HepG2 (cell line): ENCODE results near the gene TXNRD1. TPM values are rescaled to one million over a fixed set of nuclear protein-coding genes. Genes with fewer than 3 reads are reported as not detected.
A peak's percentile ranks its signal among the peaks of the same experiment; 100 is the strongest.

Experiments
- ATAC-seq: fragments of 200-7000 bp; cut with Tn5 transposase; 3 replicates; pipeline ENCODE4 v1.9.1; 2020; ENCODE audit warnings: mild to moderate bottlenecking, moderate library complexity
- BruUV-seq: library from RNA; stranded (reverse); fragments of 400-500 nt; replicated peaks from 2 replicates; lab custom pipeline; 2021; lab: Mats Ljungman, UMichigan
- CTCF ChIA-PET: fragments of 300-600 bp; formaldehyde crosslinking; extraction: SDS; loops from one replicate; lab custom pipeline; 2021; ENCODE audit warnings: low total read pairs, inconsistent platforms, low intra/inter-chr PET ratio; lab: Yijun Ruan, JAX
- POLR2A ChIA-PET: fragments of 350-600 bp; sonication (Branson Sonifier 250); formaldehyde crosslinking; loops from one replicate; lab custom pipeline; 2020; ENCODE audit warnings: antibody characterized with exemption, inconsistent platforms; lab: Yijun Ruan, JAX
- DNase-seq: peaks from one replicate; pipeline ENCODE4 v3.0.0-alpha.2; 2015; ENCODE audit warnings: low spot score
- FAIRE-seq: peaks from 3 replicates; lab custom pipeline; 2011; peaks lifted over from hg19 to GRCh38; lab: Jason Lieb, UNC
- H2AFZ ChIP-seq: one replicate; pipeline ENCODE4 v1.6.1; 2011; ENCODE audit warnings: low read length, inconsistent platforms
- H3K27ac ChIP-seq: fragments of 300-600 bp; 3 replicates; pipeline ENCODE4 v1.8.0; 2011; ENCODE audit warnings: mixed run types, mild to moderate bottlenecking, mixed read lengths, low read length, inconsistent platforms; ENCODE audit not compliant: insufficient read depth; ENCODE audit errors: extremely low read length
- H3K27me3 ChIP-seq, 2 experiments: fragments of 200-600 bp in 1 of 2; 2 replicates in 1 of 2; 3 replicates in 1 of 2; pipeline versions ENCODE4 v1.6.0 to v1.8.0; 2011; ENCODE audit warnings: low read length in 2 of 2, mild to moderate bottlenecking in 2 of 2, moderate library complexity in 2 of 2, inconsistent platforms in 1 of 2; ENCODE audit not compliant: insufficient read depth in 2 of 2, control insufficient read depth in 1 of 2
- H3K36me3 ChIP-seq, 2 experiments: fragments of 200-600 bp in 1 of 2; replicated peaks in 1 of 2; 2 replicates in 1 of 2; 3 replicates in 1 of 2; pipeline versions ENCODE4 v1.5.1 to v1.8.0; 2011; ENCODE audit warnings: low read length in 2 of 2, inconsistent platforms in 1 of 2; ENCODE audit not compliant: insufficient read depth in 2 of 2, control insufficient read depth in 1 of 2
- H3K4me1 ChIP-seq: 2 replicates; pipeline ENCODE4 v1.5.1; 2012; ENCODE audit warnings: low read length, inconsistent platforms; ENCODE audit not compliant: insufficient read depth
- H3K4me2 ChIP-seq: 2 replicates; pipeline ENCODE4 v1.6.0; 2011; ENCODE audit warnings: low read depth, low read length, inconsistent platforms
- H3K4me3 ChIP-seq, 3 experiments: fragments of 200-600 bp in 1 of 3; sonication (generic), shearing (Covaris generic) in 1 of 3; replicated peaks in 1 of 3; 2 replicates each; pipeline ENCODE4 v1.5.1; 2011 to 2016; ENCODE audit warnings: low read length in 3 of 3, inconsistent platforms in 2 of 3, low read depth in 2 of 3, mild to moderate bottlenecking in 2 of 3, control low read depth in 1 of 3, mixed read lengths in 1 of 3; ENCODE audit not compliant: insufficient read depth in 1 of 3
- H3K79me2 ChIP-seq: one replicate; pipeline ENCODE4 v1.6.1; 2011; ENCODE audit warnings: low read length, inconsistent platforms; ENCODE audit not compliant: insufficient read depth
- H3K9ac ChIP-seq: 2 replicates; pipeline ENCODE4 v1.6.0; 2011; ENCODE audit warnings: mild to moderate bottlenecking, low read depth, low read length, inconsistent platforms; ENCODE audit not compliant: insufficient read depth
- H3K9me3 ChIP-seq: 2 replicates; pipeline ENCODE4 v1.5.1; 2012; ENCODE audit warnings: mild to moderate bottlenecking, low read length
- H4K20me1 ChIP-seq: 2 replicates; pipeline ENCODE4 v1.6.0; 2011; ENCODE audit warnings: inconsistent platforms, mild to moderate bottlenecking, low read length, moderate library complexity; ENCODE audit not compliant: insufficient read depth
- ASH2L ChIP-seq: fragments of 300-600, 200-600 bp; sonication (generic); IDR thresholded peaks from 2 replicates; pipeline ENCODE4 v1.7.0; 2017; ENCODE audit warnings: low read depth, mild to moderate bottlenecking, moderate library complexity, mixed read lengths, low read length; ENCODE audit not compliant: insufficient read length
- ESRRA ChIP-seq: sonication (generic); formaldehyde crosslinking; IDR thresholded peaks from 2 replicates; pipeline ENCODE4 v1.5.1; 2020; ENCODE audit warnings: mild to moderate bottlenecking, low read depth, missing genetic modification reagents
- PLRG1 ChIP-seq: fragments of 450-650 bp; conservative IDR thresholded peaks from 2 replicates; pipeline ENCODE4 v1.6.1; 2016
- RAD21 ChIP-seq: fragments of 450-650 bp; formaldehyde crosslinking; IDR thresholded peaks from 2 replicates; pipeline ENCODE4 v1.5.0; 2020; ENCODE audit warnings: mild to moderate bottlenecking
- RFX5 ChIP-seq: IDR thresholded peaks from 2 replicates; pipeline ENCODE4 v1.6.1; 2011; ENCODE audit warnings: low read depth, low read length, improper control_type of control experiment
- SMC3 ChIP-seq: IDR thresholded peaks from 2 replicates; pipeline ENCODE4 v1.6.1; 2011; ENCODE audit warnings: low read length, improper control_type of control experiment
- STAG1 ChIP-seq: sonication (generic); formaldehyde crosslinking; IDR thresholded peaks from 2 replicates; pipeline ENCODE4 v1.4.0; 2020; ENCODE audit warnings: missing genetic modification reagents
- TBP ChIP-seq: sonication (generic); formaldehyde crosslinking; IDR thresholded peaks from 2 replicates; pipeline ENCODE4 v1.5.0; 2020; ENCODE audit warnings: missing genetic modification reagents
- ZMAT3 ChIP-seq: sonication (generic); formaldehyde crosslinking; conservative IDR thresholded peaks from 2 replicates; pipeline ENCODE4 v1.7.0; 2021; ENCODE audit warnings: missing genetic modification reagents
- ZNF558 ChIP-seq: sonication (generic); formaldehyde crosslinking; IDR thresholded peaks from 2 replicates; pipeline ENCODE4 v1.9.0; 2022; ENCODE audit warnings: mild to moderate bottlenecking, missing genetic modification reagents, borderline replicate concordance
- ZNF605 ChIP-seq: sonication (generic); formaldehyde crosslinking; IDR thresholded peaks from 2 replicates; pipeline ENCODE4 v1.8.0; 2022; ENCODE audit warnings: mild to moderate bottlenecking, missing genetic modification reagents
- ZSCAN9 ChIP-seq: IDR thresholded peaks from 2 replicates; pipeline ENCODE4 v1.6.1; 2016; ENCODE audit warnings: borderline replicate concordance
- WGBS: methylation state at CpG from one replicate; pipeline ENCODE4 v1.1.6; 2017; ENCODE audit warnings: low lambda C conversion rate; 5-methylcytosine and 5-hydroxymethylcytosine counted together
- in situ Hi-C: cut with HindIII; loops from 2 replicates; pipeline ENCODE4 v1.10.0; 2017; ENCODE audit warnings: low pct_unique_long_range_greater_than_20kb; ENCODE audit not compliant: extremely low pct_ligation_motif_present
- intact Hi-C: fragments of 100-400 bp; cut with micrococcal nuclease; formaldehyde crosslinking; loops from one replicate; pipeline ENCODE4 v1.10.0; 2022; ENCODE audit not compliant: unreplicated experiment
- polyA plus RNA-seq, 8 experiments: library from polyadenylated mRNA; depleted of rRNA in 3 of 8; stranded (reverse) in 7 of 8; unstranded in 1 of 8; fragments of >200 nt; fragmentation: Illumina TruSeq in 4 of 8; extraction: Trizol in 4 of 8; gene quantifications; 2 replicates each; pipeline versions ENCODE4 v1.2.1 to v1.2.3, GENCODE V29; 2011 to 2016; ENCODE audit warnings: low read depth in 4 of 8, missing spikeins in 1 of 8, mixed read lengths in 1 of 8; ENCODE audit not compliant: insufficient read depth in 1 of 8
- total RNA-seq, 5 experiments: library from RNA; depleted of rRNA; stranded (reverse); fragments of >200 nt; fragmentation: Illumina TruSeq; extraction: Trizol; gene quantifications; 2 replicates each; pipeline ENCODE4 v1.2.3, GENCODE V29; 2016; ENCODE audit warnings: low read depth in 1 of 5
- TF ChIP-seq, protein P1 (sequence below): sonication (generic); formaldehyde crosslinking; IDR thresholded peaks from 2 replicates; pipeline ENCODE4 v1.4.0; 2020; ENCODE audit warnings: missing genetic modification reagents
- TF ChIP-seq, protein P2 (sequence below): sonication (generic); formaldehyde crosslinking; IDR thresholded peaks from 2 replicates; pipeline ENCODE4 v1.5.0; 2020; ENCODE audit warnings: mild to moderate bottlenecking, missing genetic modification reagents, moderate library complexity

TXNRD1 gene
- total and polyA plus RNA-seq, 2 of the 13 experiments (the other 11 are each of a cell fraction or from before 2014, with no cell fraction given) = 54.0 to 190 TPM

DNA sequence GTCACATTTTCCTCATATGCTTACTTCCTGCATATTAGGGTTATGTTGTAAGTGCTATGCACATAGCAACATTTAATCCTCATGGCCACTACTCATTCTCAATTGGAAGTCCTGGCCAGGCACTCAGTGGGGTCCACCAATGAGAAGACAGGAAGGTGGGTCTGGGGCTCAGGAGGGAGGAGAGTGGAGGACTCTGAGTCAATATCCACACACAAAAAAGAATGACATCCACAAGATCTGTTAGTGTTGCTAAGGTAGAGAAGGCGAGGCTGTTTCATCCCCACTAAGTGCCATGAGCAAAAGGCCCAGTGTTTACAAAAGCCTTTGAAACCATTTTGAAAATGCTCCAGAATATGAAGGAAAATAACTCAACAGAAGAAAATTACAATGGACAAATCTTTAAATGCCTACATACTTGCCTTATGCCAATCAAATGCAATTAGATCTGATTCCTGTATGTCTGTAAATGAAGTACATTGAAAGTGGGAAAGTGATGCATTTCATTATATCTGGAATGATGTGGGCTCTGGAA, 141.9 kb downstream of the TXNRD1 start:
- no TSS peak for BruUV-seq
- Histone ChIP-seq H3K79me2 (no peaks in the 10 kb centered on the region), H4K20me1 (peaks cover 6% of the 10 kb centered on the region; the same call in 1 of the 2 replicates), H3K4me2 (no peak overlapping the region), H3K27me3 (no peaks in the 10 kb centered on the region), H3K9me3 (no peaks in the 10 kb centered on the region), H3K9ac (no peak overlapping the region), H2AFZ (no peak overlapping the region), H3K4me1 (no peaks in the 10 kb centered on the region), H3K4me3 (no peak overlapping the region), H3K36me3 (peaks cover 0 to 4% of the 10 kb centered on the region in 2 experiments; a peak in 1 of 5 replicates), H3K27ac (no peak overlapping the region)
- in situ Hi-C loops (loop anchor here (5.0 kb wide), 1 partner anchor 155 kb away; no protein-coding TSS in a partner anchor), intact Hi-C loops (no loop called here)
- POLR2A ChIA-PET = no interaction called here
- no peak for TF ChIP-seq ESRRA
- no peak for TF ChIP-seq ASH2L
- TF ChIP-seq RFX5 = peak; percentile 68
- CTCF ChIA-PET = interaction anchor here (3.1 kb wide), 1 partner anchor 156 kb away, joined by 29 read pairs; no protein-coding TSS in a partner anchor
- DNase-seq (no peak), FAIRE-seq (no peak), ATAC-seq (peak; percentile 13; the same call in 2 of the 3 replicates)
- 96% methylated on average over 1 of the region's 1 CpG for WGBS

DNA sequence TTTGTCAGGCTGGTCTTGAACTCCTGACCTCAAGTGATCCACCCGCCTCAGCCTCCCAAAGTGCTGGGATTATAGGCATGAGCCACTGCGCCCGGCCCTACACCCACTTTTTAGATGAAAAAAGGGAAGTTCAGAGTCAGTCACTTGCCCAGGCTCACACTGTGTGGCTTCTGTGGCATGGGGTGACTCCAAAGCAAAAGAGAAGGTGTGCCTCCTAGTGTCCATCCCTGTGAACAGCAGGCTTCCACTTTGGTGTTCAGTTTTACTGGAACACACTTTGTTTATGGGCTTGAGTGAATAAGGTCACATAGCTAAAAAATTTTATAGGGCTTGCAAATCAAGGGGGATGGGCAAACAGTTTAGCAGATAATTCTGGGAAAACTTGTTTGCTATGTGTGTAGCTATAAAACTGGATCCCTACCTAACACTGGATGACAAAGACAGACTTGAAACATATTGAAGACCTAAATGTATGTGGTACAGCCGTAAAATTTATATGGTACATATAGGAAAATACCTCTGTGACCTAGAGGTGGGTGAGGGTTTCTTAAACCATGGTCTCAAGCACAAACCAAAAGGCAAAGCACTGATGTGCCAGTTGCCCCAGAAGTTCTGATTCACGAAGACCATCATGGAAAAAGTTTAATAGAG, 142.9 kb downstream of the TXNRD1 start:
- no peaks in the 10 kb centered on the region for H3K36me3 ChIP-seq
- no peaks in the 10 kb centered on the region for H3K79me2 ChIP-seq
- BruUV-seq = no TSS peak
- 65% methylated on average over 5 of the region's 5 CpGs for WGBS
- DNase-seq = peak; percentile 41
- peaks cover 6% of the 10 kb centered on the region; the same call in 1 of the 2 replicates for H4K20me1 ChIP-seq
- CTCF ChIA-PET = interaction anchor here (3.1 kb wide), 1 partner anchor 157 kb away, joined by 29 read pairs; no protein-coding TSS in a partner anchor
- peak; percentile 63 for ATAC-seq
- H3K9ac ChIP-seq = no peak overlapping the region
- H2AFZ ChIP-seq = no peak overlapping the region
- POLR2A ChIA-PET = no interaction called here
- no peak overlapping the region for H3K4me2 ChIP-seq
- H3K4me1 ChIP-seq = no peaks in the 10 kb centered on the region
- intact Hi-C loops (loop anchor here (1.0 kb wide), 2 partner anchors 141 to 157 kb away; no protein-coding TSS in a partner anchor), in situ Hi-C loops (loop anchor here (5.0 kb wide), 1 partner anchor 156 kb away; no protein-coding TSS in a partner anchor)
- no peaks in the 10 kb centered on the region for H3K9me3 ChIP-seq
- no peak overlapping the region for H3K4me3 ChIP-seq
- TF ChIP-seq PLRG1 (no peak), ZNF605 (no peak), ZMAT3 (no peak), TBP (CRISPR knock-in tag) (no peak), ESRRA (no peak), STAG1 (CRISPR knock-in tag) (peak; percentile 83), RAD21 (CRISPR knock-in tag) (peak; percentile 42), SMC3 (peak; percentile 83), ZNF558 (CRISPR knock-in tag) (no peak), ZSCAN9 (CRISPR knock-in tag) (no peak)
- TF ChIP-seq, protein P1, sequence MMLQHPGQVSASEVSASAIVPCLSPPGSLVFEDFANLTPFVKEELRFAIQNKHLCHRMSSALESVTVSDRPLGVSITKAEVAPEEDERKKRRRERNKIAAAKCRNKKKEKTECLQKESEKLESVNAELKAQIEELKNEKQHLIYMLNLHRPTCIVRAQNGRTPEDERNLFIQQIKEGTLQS = no peak
- TF ChIP-seq, protein P2, sequence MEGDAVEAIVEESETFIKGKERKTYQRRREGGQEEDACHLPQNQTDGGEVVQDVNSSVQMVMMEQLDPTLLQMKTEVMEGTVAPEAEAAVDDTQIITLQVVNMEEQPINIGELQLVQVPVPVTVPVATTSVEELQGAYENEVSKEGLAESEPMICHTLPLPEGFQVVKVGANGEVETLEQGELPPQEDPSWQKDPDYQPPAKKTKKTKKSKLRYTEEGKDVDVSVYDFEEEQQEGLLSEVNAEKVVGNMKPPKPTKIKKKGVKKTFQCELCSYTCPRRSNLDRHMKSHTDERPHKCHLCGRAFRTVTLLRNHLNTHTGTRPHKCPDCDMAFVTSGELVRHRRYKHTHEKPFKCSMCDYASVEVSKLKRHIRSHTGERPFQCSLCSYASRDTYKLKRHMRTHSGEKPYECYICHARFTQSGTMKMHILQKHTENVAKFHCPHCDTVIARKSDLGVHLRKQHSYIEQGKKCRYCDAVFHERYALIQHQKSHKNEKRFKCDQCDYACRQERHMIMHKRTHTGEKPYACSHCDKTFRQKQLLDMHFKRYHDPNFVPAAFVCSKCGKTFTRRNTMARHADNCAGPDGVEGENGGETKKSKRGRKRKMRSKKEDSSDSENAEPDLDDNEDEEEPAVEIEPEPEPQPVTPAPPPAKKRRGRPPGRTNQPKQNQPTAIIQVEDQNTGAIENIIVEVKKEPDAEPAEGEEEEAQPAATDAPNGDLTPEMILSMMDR (CRISPR knock-in tag) = peak; percentile 85
- FAIRE-seq = peak; percentile 76
- H3K27me3 ChIP-seq = no peaks in the 10 kb centered on the region
- H3K27ac ChIP-seq = no peak overlapping the region
